Parathyroid adenoma (tissue), 2 donors: ENCODE measurements around the gene CRTAP.

Experiments
- H2AFZ ChIP-seq: fragments of 300-600 bp; sonication (generic); one replicate; pipeline ENCODE4 v1.7.0; 2017; ENCODE audit warnings: antibody characterized with exemption, mild to moderate bottlenecking
- H3K27ac ChIP-seq: fragments of 300-600 bp; sonication (generic); one replicate; pipeline ENCODE4 v1.7.0; 2017
- H3K27me3 ChIP-seq: fragments of 300-600 bp; sonication (generic); one replicate; pipeline ENCODE4 v1.7.0; 2017; ENCODE audit warnings: low read length; ENCODE audit not compliant: control insufficient read depth, insufficient read depth
- H3K36me3 ChIP-seq: fragments of 300-600 bp; sonication (generic); one replicate; pipeline ENCODE4 v1.7.0; 2017; ENCODE audit warnings: low read length; ENCODE audit not compliant: control insufficient read depth, insufficient read depth
- H3K4me1 ChIP-seq: fragments of 300-600 bp; sonication (generic); one replicate; pipeline ENCODE4 v1.7.0; 2017; ENCODE audit warnings: control low read depth
- H3K4me2 ChIP-seq: fragments of 300-600 bp; sonication (generic); one replicate; pipeline ENCODE4 v1.7.0; 2017; ENCODE audit warnings: low read length
- H3K4me3 ChIP-seq: fragments of 300-600 bp; sonication (generic); one replicate; pipeline ENCODE4 v1.7.0; 2017; ENCODE audit warnings: low read depth, low read length
- H3K79me2 ChIP-seq: fragments of 300-600 bp; sonication (generic); one replicate; pipeline ENCODE4 v1.7.0; 2017; ENCODE audit warnings: control low read depth
- H3K9ac ChIP-seq: fragments of 300-600 bp; sonication (generic); one replicate; pipeline ENCODE4 v1.7.0; 2017; ENCODE audit warnings: mild to moderate bottlenecking
- H3K9me3 ChIP-seq: fragments of 300-600 bp; sonication (generic); one replicate; pipeline ENCODE4 v1.7.0; 2017; ENCODE audit warnings: low read length; ENCODE audit not compliant: control insufficient read depth
- CTCF ChIP-seq: fragments of 300-600 bp; sonication (generic); IDR thresholded peaks from one replicate; pipeline ENCODE4 v1.7.0; 2017; ENCODE audit warnings: antibody characterized with exemption, mild to moderate bottlenecking
- donor health status: primary hyperparathyroidism.

Gene CRTAP

GRCh38 chr3:33125840-33126239 is 12.0 kb downstream of the CRTAP start:
- Histone ChIP-seq H3K36me3 (no peaks in the 10 kb centered on the region), H3K27me3 (no peaks in the 10 kb centered on the region)

GRCh38 chr3:33128706-33129105 is 14.9 kb downstream of the CRTAP start:
- no peak overlapping the region for H3K4me3 ChIP-seq
- TF ChIP-seq CTCF = no peak
- H3K27me3 ChIP-seq = no peaks in the 10 kb centered on the region
- H2AFZ ChIP-seq = no peak overlapping the region
- no peaks in the 10 kb centered on the region for H3K9me3 ChIP-seq
- no peaks in the 10 kb centered on the region for H3K79me2 ChIP-seq
- H3K9ac ChIP-seq = no peak overlapping the region
- no peaks in the 10 kb centered on the region for H3K36me3 ChIP-seq
- H3K4me1 ChIP-seq = peaks cover 7% of the 10 kb centered on the region
- H3K4me2 ChIP-seq = no peak overlapping the region
- no peak overlapping the region for H3K27ac ChIP-seq

More at GRCh38 chr3:33125840-33126239, 12.0 kb downstream of the CRTAP start:
- no peaks in the 10 kb centered on the region for H3K79me2 ChIP-seq
- H3K4me2 ChIP-seq = no peak overlapping the region
- no peaks in the 10 kb centered on the region for H3K9me3 ChIP-seq
- no peak overlapping the region for H3K4me3 ChIP-seq
- H3K27ac ChIP-seq = no peak overlapping the region
- no peak overlapping the region for H3K9ac ChIP-seq
- TF ChIP-seq CTCF = no peak
- H2AFZ ChIP-seq = no peak overlapping the region
- H3K4me1 ChIP-seq = no peaks in the 10 kb centered on the region

- peaks cover 7% of the 10 kb centered on the region for H3K4me1 ChIP-seq
- H3K9ac ChIP-seq = no peak overlapping the region
- H3K79me2 ChIP-seq = no peaks in the 10 kb centered on the region
- no peak overlapping the region for H3K4me2 ChIP-seq
- no peaks in the 10 kb centered on the region for H3K36me3 ChIP-seq
- H3K9me3 ChIP-seq = no peaks in the 10 kb centered on the region
- H2AFZ ChIP-seq = no peak overlapping the region
- no peak for TF ChIP-seq CTCF
- H3K27me3 ChIP-seq = no peaks in the 10 kb centered on the region
- no peak overlapping the region for H3K4me3 ChIP-seq
- H3K27ac ChIP-seq = no peak overlapping the region
These were observed 16.3 kb downstream of the CRTAP start for GRCh38 chr3:33130144-33130543.

- H3K79me2 ChIP-seq = no peaks in the 10 kb centered on the region
- TF ChIP-seq CTCF = peak; percentile 88
- no peak overlapping the region for H3K9ac ChIP-seq
- H2AFZ ChIP-seq = no peak overlapping the region
- H3K36me3 ChIP-seq = no peaks in the 10 kb centered on the region
- H3K9me3 ChIP-seq = no peaks in the 10 kb centered on the region
- H3K4me2 ChIP-seq = no peak overlapping the region
- H3K27me3 ChIP-seq = no peaks in the 10 kb centered on the region
- peaks cover 7% of the 10 kb centered on the region for H3K4me1 ChIP-seq
- H3K27ac ChIP-seq = no peak overlapping the region
- H3K4me3 ChIP-seq = no peak overlapping the region
These were observed 17.7 kb downstream of the CRTAP start for GRCh38 chr3:33131331-33132018.

- TF ChIP-seq CTCF = no peak
- Histone ChIP-seq H3K9ac (no peak overlapping the region), H3K27ac (no peak overlapping the region), H3K4me1 (peaks cover 7% of the 10 kb centered on the region), H3K27me3 (no peaks in the 10 kb centered on the region), H2AFZ (no peak overlapping the region), H3K9me3 (no peaks in the 10 kb centered on the region), H3K4me2 (no peak overlapping the region), H3K4me3 (no peak overlapping the region), H3K79me2 (no peaks in the 10 kb centered on the region), H3K36me3 (no peaks in the 10 kb centered on the region)
These were observed 18.2 kb downstream of the CRTAP start for GRCh38 chr3:33132019-33132360.
